ENCODE data around the gene LOXHD1.

Gene LOXHD1

GRCh38 chr18:46550609-46551008, 106.4 kb downstream of the LOXHD1 start:
- H3K27ac ChIP-seq, result no peak overlapping the region
- TF ChIP-seq CTCF (IDR thresholded peaks at IDR 0.05) (no peak), ZFX (IDR thresholded peaks at IDR 0.05; ENCODE audit: borderline replicate concordance) (no peak)

GRCh38 chr18:46547520-46547919, 109.5 kb downstream of the LOXHD1 start:
- H3K27ac ChIP-seq, result no peak overlapping the region
- TF ChIP-seq CTCF (IDR thresholded peaks at IDR 0.05), result no peak
- TF ChIP-seq ZFX (IDR thresholded peaks at IDR 0.05; ENCODE audit: borderline replicate concordance), result no peak

DNA sequence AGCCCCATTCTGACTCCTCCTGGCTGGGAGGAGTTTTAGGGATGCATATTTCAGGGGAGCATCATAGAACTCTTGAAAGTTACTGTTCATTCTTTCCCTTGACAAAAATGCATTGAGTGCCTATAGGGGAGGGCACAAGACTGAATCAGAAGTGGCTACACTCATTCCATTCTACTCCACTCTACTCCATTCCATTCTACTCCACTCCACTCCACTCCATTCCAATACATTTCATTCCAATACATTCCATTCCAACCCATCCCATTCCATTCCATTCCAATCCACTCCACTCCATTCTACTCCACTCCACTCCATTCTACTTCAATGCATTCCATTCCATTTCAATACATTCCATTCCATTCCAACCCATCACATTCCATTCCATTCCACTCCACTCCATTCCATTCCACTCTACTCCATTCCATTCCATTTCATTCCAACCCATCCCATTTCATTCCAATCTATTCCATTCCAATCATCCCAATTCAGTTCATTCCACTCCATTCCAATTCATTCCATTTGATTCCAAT, 110.8 kb downstream of the LOXHD1 start:
- no peak overlapping the region for H3K27ac ChIP-seq
- TF ChIP-seq CTCF (IDR thresholded peaks at IDR 0.05), result no peak

- H3K27ac ChIP-seq, result no peak overlapping the region
- TF ChIP-seq ZFX (IDR thresholded peaks at IDR 0.05; ENCODE audit: borderline replicate concordance) (no peak), CTCF (IDR thresholded peaks at IDR 0.05) (no peak)
These were observed 114.5 kb downstream of the LOXHD1 start for GRCh38 chr18:46542545-46542944.

GRCh38 chr18:46541626-46542189, 115.3 kb downstream of the LOXHD1 start:
- no peak overlapping the region for H3K27ac ChIP-seq
- TF ChIP-seq ZFX (IDR thresholded peaks at IDR 0.05; ENCODE audit: borderline replicate concordance) (no peak), CTCF (IDR thresholded peaks at IDR 0.05) (no peak)

DNA sequence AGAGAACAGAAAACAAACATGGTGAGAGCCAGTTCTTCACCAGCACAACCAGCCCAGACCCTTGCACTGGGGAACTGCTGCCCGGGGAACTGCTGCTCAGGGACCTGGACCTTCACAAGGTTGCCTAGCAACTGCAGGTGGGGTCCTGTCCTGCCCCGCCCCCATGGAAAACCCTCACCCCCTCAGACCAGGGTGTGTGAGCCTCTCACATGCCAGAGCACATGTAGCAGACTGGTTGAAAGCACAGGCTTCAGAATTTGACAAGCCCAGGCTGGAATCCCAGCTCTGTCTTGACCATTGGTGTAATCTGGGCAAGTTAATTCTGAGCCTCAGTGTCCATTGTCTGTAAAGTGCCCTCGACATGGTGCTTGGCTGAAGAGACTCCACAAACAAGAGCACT, 118.6 kb downstream of the LOXHD1 start:
- no peak for TF ChIP-seq ZFX (IDR thresholded peaks at IDR 0.05; ENCODE audit: borderline replicate concordance)
- TF ChIP-seq CTCF (IDR thresholded peaks at IDR 0.05), result no peak
- H3K27ac ChIP-seq, result no peak overlapping the region

DNA sequence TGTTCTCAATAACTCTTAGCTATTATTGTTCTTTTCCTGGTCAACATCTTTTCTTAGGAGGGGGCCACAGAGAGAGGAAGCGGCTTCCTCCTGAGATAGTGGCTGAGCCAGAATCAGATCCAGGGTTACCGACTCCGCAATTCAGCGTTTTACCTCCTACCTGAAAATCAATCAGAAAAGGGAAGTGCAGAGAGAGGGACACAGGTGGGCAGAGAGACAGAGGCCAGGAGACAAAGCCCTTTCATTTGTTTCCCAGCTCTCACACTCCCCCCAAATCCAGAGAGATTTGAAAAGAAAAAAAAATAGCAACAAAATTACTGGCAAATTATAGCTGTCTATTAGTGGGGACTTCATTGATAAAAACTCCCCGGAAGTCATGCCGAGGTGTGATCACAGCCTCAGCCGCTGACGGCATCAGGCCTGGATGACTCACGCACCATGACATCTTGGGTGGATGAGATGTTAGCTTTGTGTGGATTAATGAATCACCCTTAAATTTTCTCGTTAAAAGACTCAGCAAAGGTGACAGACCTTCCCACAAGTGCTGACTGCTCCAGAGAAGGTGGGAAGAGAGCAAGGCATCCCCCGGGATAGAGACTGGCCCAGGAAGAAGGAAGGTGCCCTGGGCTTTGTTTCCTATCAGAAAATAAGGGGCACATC, 120.7 kb downstream of the LOXHD1 start:
- TF ChIP-seq ZFX (IDR thresholded peaks at IDR 0.05; ENCODE audit: borderline replicate concordance) (no peak), CTCF (IDR thresholded peaks at IDR 0.05) (no peak)
- no peak overlapping the region for H3K27ac ChIP-seq
